Activated CD8-positive, alpha-beta memory T cell treated with anti-CD3 and anti-CD28 coated beads, Interleukin-2, amount 50 U/mL, for 24 hours (primary cell): ENCODE results near the gene PRRC2B.

Experiments used
- DNase-seq: peaks from one replicate; pipeline ENCODE4 v3.0.0-alpha.2; 2020; ENCODE audit errors: extremely low read depth

The PRRC2B gene

DNA sequence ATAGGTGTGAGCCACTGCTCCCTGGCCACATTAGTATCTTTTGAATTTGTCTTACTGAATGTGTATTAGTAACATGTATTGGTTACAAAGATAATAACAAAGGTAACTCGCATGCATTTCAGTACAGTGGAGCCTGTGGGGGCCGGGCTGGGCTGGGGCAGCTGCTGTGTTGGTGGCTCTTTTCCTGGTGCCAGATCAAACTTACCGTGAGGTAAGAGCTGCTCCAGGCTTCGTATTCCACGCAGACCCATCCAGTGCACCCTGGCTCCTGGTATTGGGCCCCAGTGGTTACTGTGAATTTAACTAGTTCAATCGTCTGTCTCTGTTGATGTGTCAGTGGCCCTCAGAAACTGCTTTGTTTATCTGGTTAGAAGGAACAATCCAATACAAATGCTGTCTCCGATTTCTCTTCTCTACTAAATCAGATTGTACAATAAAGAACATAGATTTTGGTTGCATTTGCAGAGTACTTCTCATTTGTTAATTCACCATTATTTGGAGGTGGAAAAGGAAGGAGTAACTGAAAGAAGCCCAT, 15.6 kb downstream of the PRRC2B start:
- DNase-seq: no peak

DNA sequence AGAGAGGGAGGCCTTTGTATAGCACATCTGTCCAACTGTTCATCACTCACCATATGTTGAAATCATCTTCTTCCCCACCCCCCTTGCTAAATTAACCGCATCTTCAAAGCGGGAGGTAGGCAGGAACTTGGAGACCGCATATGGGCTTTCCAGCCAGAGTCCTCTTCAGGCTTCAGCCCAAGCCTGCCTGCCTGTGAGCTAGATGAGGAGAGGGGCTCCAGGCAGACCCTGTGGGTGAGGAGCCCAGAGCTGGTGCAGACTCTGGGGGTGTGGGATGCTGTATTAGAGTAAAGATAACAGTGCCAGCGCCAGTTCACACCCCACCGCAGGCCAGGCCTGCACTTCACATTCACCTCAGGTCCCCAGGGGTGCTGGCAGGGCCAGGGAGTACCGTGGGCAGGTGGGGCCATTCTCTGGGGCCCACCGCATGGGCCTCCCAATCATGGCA, 16.2 kb downstream of the PRRC2B start:
- DNase-seq: no peak

DNA sequence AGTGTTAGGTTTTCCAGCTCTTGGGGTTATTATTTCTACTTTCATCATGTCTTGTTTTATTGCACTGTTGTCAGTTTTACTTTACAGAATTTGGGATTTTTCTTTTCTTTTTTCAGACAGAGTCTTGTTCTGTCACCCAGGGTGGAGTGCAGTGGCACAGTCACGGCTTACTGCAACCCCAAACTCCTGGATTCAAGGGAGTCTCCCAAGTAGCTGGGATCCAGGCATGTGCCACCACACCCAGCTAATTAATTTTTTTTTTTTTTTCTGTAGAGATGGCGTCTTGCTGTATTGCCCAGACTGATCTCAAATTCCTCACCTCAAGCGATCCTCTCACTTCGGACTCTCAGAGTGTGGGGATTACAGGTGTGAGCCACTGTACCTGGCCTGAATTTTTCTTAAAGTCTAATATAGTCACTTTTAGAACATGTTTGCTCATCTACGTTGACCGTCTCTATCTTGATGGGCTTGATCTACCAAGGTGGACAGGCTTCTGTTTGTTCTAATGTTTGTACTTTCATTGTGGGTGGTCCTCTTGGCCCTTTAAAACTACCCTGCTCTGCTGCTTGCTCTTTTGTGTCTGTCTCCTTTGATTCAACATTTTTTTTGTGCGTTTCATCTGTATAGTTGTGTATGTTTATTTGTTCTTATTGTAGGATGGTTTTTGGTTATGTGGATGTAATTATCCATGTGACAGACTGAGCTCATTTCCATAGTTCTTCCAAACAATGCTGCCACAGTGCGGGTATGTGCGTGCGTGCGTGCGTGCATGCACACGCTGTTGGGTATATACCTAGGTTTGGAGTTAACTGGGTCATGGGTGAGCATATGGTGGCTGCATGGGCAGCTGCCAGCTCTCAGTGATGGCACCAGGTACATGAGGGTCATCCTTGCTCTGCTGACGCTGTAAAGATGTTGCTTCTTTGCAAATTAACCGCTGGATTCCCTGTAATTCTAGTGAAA, 18.1 kb downstream of the PRRC2B start:
- DNase-seq: no peak

DNA sequence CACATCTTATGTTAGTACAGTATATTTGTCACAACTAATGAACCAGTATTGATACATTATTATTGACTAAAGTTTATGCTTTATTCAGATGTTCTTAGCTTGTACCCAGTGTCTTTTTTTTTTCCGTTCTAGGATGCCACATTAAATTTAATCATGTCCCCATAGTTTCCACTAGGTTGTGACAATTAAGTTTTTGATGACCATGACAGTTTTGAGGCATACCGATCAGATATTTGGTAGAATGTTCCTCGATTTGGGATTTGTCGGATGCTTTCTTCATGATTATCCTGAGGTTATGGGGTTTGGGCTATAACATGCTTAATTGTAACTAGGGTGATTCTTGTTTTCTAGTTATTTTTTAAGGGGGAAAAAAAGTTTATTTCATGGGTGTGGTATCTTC, 22.6 kb downstream of the PRRC2B start:
- DNase-seq: no peak

DNA sequence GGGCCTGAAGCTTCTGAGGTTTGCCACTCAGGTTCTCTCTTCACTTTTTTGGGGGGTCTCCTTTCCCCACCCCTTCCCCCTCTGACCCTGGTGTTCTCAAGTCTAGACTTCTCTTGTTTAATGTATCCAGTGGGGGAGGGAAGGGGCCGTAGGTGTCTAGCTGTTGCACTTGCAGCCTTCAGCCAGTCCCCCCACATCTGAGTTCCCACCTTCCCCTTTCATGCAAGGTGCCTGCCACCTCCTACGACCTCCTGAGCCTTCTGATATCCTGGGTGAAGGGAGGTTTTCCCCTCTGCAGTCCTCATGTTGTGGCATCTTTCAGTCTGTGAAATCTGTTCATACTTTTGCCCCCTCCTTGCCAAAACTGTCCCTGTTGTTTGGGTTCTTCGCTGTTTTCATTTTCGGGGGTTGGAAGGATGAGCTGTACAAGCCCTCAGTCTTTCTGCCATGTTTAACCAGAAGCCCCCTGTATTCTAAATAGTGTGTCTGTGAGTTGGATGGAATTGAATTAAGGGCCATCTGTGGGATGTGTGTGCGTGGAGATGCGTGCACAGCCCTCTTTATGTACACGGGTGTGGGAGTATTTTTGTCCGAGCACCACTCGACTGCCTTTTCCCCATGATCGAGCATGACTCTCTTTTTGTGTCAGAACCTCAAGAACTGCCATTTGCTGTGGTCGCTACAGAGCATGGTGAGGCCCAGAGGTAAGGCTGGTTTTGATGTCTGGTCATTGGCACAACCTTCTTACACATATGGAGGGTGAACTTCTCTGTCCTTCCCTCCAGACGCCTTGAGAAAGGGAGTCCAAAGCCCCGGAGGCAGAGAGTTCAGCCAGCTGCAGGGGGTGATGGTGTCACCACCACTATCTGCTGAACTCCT, 23.6 kb downstream of the PRRC2B start:
- no peak for DNase-seq

DNA sequence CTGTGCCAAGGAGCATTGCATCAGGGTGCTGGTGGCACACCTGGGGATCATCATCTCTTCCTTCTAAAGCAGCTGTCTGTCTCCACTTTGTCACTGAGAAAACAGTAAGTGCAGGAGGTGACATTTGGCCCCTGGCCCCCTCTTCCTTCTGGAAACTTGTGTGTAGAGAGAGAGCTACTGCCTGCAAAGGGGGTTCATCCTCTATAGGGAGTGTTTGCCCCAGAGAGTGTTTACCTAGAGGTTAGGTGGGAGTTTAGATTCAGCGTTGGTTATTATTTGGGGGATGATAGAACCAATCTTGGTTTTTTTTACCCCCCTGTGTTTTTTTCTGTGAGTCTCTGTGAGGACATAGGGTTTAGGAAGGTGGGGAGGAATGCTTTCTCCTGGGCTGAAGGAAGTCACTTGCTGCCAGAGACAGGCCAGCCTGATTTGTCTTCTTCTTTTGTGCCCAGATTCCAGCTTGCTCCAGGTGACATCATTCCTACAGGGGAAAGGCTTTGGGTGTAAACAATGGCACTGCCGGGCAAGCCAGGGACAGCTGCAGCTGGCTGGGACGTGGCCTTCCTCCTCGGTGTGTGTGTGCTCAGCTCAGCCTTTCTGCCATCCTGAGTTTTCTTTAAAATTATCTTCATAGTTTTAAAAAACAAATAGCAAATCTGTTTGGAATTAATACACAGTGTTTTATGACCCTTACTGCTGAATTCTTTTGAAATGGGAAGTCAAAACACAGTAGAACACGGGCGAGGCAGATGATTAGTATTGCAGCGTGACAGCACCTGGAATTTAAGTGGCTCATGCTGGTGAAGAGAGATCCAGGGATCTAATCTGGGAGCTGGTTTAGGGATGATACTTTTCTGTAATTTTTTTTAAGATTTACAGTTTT, 24.5 kb downstream of the PRRC2B start:
- no peak for DNase-seq

DNA sequence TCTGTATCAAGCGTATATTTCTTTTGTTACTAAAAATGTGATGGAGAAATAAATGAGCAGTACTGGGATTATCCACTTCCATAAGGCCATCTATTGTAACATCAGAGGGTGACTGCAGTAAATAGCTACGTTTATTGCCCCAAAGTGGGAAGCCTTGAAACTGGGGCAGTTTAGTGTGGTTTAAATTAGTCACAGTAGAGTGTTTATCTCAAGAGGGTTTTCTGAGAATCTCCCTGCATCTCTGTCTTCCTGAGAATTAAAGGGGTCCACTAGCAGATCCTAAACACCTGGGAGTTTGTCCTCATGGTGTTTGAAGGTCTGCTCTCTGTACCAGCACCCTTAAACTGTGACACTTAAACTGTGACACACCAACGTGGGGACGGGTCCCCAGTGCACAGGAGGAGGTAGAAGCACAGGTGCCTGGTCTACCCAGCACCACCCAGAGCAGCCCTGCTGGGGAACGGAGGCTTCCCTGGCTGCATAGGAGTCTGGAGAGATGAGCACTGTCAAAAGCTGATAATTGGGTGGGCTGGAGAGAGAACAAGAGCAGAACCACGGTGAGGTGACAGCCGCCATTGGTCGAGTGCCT, 25.2 kb downstream of the PRRC2B start:
- DNase-seq: no peak

DNA sequence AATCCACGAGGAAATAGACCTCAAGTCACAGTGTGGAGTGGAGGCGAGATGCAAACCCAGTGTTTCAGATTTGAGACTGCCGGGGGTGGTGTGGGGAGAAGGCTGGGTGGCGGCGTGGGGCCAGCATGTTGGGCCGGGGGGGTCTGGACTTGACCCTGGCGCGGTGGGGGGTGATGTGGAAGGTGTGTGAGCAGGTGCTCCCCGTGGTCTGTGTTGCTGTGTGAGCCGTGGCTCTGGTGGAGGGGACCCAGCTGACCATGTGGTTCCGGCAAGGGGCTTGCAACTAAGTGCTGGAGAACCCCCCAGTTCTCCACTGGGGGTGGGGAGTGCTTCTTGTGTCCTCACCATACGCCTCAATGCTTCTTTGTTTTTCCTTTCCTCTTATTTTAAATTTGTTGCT, 25.8 kb downstream of the PRRC2B start:
- DNase-seq: no peak

DNA sequence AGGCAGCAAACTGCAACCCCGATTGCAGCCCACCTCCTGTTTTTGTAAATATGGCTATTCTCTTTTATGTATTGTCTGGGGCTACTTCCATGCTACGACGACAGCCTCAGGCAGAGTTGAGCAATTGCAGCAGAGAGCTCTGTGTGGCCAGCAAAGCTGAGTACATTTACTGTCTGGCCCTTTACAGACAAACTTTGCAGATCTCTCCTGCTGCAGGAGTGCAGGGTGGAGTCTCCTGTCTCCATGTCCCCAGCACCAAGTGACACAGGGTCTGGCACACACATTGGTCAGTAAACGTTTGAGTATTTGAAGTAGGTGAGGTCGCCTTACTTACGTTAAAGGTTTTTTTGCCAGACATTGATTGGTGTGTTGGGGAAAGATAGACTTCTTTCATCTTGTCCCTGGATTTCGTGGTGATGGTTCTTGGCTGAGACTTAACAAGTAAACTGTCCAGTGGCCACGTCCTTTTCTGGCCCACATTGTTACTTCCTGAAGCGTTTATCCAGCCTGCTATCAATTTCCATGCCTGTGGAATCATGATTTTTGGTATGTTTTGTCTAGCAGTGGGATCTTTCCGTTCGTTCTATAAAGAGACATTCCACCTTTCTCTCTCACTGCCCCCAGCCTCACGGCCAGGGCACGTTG, 27.2 kb downstream of the PRRC2B start:
- DNase-seq: no peak

DNA sequence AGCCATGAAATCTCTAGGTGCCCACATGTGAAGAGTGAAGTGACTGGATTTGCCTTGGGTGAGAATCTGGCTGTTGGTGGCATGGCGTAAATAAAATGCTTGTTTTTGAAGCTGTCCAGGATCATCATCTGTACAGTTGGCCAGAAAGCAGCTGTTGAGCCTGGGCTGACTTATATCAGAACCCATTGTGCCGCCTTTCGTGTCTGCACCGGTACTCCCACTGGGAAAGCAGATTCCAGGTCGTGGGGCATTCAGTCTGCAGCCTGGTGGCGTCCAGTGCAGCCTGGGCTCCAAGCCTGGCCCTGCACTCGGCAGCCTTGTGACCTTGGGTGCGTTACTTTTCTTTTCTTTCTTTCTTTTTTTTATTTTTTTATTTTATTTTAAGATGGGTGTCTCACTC, 27.8 kb downstream of the PRRC2B start:
- no peak for DNase-seq

DNA sequence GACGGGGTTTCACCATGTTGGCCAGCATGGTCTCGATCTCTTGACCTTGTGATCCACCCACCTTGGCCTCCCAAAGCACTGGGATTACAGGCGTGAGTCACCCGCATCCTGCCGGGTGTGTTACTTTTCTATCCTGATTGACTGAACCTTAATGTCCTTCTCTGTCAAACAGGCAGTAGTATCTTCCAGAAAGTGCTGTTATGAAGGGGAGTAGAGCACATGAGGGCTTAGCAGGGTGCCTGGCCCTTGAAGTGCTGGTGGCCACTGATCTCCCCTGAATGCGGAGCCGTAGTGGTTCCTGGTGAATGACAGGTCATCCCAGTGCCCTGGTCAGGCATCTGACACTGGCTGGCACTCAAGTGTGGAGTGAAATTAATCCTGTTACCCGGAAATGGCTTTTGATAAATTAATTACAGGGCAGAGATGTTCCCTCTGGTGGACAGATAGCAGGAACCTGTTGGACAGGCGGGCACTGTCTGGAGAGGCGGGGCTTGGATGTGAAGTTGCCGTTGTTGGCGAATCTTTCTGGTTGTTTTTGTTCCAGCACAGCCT, 28.4 kb downstream of the PRRC2B start:
- DNase-seq: no peak

DNA sequence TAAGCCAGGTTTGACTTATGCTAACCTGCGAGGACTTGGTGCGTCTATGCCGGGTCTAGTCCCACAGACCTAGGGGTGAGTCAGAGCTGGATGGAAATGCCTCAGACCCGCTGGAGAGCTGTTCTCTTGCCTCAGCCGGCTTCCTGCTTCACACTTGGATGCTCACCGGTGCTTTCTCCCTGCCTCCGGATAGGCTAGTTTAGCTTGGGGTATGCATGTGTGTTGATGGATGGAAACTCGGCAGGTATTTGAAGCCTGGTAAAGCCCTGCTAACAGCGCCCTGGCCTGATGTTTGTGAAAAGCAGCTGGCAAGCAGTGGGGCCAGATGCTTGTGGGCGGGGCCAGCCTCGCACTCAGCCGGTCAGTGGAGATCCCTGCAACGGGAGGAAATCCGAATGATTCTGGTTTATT, 29.3 kb downstream of the PRRC2B start:
- DNase-seq: no peak

DNA sequence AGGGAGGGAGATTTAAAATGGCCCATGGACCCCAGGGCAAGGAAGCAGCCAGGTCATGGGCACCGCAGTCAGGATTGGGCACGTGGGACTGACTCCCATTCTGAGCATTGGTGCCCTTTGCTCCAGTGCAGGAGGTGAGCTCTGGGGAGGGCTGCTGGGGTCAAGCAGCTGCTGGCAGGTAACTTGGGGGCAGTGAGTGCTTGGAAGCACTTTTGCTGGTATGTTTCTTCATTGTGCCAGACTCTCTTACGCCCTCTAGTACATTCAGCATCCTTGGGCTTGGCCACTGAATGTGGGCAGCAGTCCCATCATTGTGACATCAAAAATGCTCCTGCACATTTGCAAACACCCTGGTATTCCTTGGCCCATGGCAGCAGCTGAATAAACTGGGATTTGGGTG, 32.7 kb downstream of the PRRC2B start:
- DNase-seq: no peak

DNA sequence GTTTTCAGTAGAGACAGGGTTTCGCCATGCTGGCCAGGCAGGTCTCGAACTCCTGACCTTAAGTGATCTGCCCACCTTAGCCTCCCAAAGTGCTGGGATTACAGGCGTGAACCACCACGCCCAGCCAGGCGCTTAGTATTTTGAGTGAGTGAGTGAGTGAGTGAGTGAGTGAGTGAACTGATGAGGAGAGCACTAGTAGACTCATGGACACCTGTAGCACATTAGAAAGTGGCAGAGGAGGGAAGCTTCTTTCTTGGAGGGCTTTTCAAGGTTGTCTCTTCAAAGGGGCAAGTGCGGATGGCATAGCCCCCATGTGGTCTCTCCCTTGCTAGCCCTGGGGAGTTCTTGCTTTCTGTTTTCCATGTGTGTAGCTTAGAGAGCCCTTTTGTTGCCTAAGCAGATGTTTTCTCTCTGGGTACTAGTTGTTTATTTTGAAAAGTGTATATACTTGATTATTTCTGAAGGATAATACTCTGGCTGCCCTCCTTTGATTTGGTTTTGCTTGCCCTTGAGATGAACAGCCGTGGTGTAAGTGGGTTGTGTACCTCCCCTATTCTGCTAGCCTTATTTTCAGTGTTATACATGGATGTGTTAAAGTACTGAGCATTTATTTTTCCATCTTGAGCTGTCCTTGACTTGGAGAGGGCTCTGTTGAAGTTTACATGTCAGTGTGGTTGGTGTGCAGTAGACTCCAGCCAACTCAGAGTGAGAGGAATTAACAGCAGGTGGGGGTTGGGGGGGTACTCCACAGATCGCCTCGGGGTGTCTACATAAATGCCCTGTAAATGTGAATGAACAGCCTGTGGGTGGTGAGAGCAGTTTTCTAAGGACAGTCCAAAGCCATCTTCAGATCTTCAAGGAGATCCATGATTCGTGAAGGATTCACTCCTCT, 35.5 kb downstream of the PRRC2B start:
- DNase-seq: no peak

DNA sequence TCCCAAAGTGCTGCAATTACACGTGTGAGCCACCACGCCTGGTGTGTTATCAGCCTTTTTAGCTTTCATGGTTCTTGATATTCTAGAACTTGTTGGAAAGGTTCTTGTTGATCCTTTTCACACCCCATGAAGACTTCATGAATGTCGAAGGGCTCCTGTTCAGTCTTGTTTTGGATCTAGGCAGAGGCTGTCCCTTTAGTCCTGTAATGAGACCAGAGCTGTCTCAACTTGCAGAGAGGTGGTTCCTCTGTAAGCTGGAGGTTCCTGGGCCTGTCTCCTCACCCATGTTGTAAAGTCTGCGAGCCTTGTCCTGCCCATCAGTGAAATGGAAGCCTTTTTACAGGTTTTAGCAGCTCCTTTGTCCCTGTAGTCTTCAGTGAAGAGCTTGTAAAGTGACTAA, 38.2 kb downstream of the PRRC2B start:
- DNase-seq: no peak

DNA sequence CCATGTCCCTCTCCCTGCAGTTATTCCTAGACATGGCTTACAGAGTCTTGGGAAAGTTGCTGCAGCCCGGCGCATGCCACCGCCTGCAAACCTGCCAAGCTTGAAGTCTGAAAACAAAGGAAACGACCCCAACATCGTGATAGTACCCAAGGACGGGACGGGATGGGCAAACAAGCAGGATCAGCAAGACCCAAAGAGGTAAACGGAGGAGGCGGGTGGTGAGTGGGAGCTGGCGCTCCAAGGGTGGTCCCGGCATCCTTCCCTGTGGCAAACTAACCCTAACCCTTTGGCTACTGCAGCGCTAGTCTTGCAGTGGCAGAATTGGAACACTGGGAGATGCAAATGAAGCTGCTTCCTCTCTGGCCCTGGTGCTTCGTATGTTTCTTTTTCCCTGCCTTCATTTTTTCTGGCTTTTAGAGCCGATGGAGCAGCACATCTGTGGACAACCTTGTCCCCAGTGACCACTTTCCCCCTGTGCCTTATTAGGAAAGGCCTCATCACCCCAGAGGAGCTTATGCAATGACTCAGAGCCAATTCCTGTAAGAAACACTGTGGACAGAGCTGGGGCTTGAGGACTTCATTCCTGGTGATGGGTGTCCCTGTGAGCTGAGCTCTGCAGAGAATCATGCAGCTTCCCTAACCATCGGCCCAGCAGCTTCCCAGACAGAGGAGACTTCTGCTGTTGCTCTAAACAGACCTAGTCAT, 38.9 kb downstream of the PRRC2B start:
- DNase-seq: no peak

DNA sequence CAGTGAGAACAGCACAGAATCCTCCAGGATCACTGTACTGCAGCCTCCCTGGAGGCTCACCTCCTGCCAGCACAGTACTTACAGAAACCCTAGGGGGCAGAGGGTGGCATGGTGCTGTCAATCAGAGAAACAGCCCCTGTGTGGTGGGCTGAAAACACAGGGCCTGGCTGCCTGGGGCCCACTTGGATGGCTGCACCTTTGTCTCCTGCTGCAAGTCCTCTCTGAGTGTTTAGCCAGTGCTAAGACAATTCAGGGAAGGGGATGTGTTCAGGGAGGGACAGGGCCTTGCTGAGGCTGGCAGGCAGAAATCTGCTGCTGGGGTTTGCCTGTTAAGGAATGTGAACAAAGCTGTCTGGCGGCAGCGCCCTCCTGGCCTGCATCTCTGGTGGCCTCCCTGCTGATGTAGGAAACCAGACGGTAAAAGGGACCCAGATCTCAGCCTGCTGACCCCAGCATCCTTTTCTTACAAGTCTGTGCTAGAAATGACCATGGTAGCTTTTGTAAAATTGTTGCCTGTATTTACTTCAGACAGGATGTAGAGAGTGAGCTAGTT, 39.5 kb downstream of the PRRC2B start:
- DNase-seq: no peak

DNA sequence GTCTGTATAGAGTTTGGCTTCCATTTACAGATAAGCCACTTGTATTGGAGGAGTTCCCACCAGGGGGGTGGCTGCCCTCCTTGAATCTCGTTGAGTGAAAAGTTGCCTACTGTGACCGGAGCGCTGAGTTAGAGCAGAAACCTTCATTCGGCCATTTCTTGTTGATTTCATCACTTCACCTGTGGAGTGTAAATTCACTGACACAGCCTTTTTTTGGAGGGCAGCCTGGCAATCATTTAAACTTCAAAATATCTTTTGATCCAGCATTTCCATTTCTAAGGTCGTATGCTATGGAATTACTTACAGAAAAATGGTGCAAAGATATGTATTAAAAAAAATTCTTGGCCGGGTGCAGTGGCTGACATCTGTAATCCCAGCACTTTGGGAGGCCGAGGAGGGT, 40.8 kb downstream of the PRRC2B start:
- no peak for DNase-seq
